HG03342 (cell line): ENCODE measurements around the gene GAPDH.
"Not testable (repeated sequence)": the region's sequence is repeated elsewhere in the genome, so short reads cannot be mapped to it uniquely, and the experiment has no call there.

ENCODE experiments used
- ATAC-seq: cut with Tn5 transposase; IDR thresholded peaks from one replicate; pipeline ENCODE4 v1.9.1; 2021; ENCODE audit warnings: mild to moderate bottlenecking, moderate library complexity; ENCODE audit not compliant: unreplicated experiment

Gene GAPDH

GRCh38 chr12:6528539-6529235, 5.6 kb upstream of the GAPDH start:
- ATAC-seq: no peak

GRCh38 chr12:6529291-6529737, 5.0 kb upstream of the GAPDH start:
- no peak for ATAC-seq

- no peak for ATAC-seq
These were observed 3.6 kb upstream of the GAPDH start for GRCh38 chr12:6530576-6531260.

- ATAC-seq: no peak
These were observed 2.0 kb upstream of the GAPDH start for GRCh38 chr12:6532051-6532926.

GRCh38 chr12:6532927-6533652, 1.2 kb upstream of the GAPDH start:
- peak; percentile 9 for ATAC-seq

GRCh38 chr12:6533653-6533922, 729 bp upstream of the GAPDH start:
- ATAC-seq: peak; percentile 3

- no peak for ATAC-seq
These were observed 303 bp downstream of the GAPDH start for GRCh38 chr12:6534695-6534944.

GRCh38 chr12:6534945-6535696, 804 bp downstream of the GAPDH start:
- ATAC-seq: peak; percentile 6

GRCh38 chr12:6535697-6535946, 1.3 kb downstream of the GAPDH start:
- no peak for ATAC-seq

- no peak for ATAC-seq
These were observed 1.9 kb downstream of the GAPDH start for GRCh38 chr12:6535960-6536847.

- no peak for ATAC-seq
These were observed 2.7 kb downstream of the GAPDH start for GRCh38 chr12:6536894-6537579.

GRCh38 chr12:6537580-6538419, 3.5 kb downstream of the GAPDH start:
- not testable (repeated sequence) for ATAC-seq

- no peak for ATAC-seq
These were observed 4.3 kb downstream of the GAPDH start for GRCh38 chr12:6538420-6539313.

GRCh38 chr12:6539314-6539682, 5.0 kb downstream of the GAPDH start:
- no peak for ATAC-seq

- no peak for ATAC-seq
These were observed 5.4 kb downstream of the GAPDH start for GRCh38 chr12:6539707-6540134.

GRCh38 chr12:6540181-6540877, 6.0 kb downstream of the GAPDH start:
- ATAC-seq: no peak
